AG09319 (cell line): ENCODE results near the gene GYPE.
"Not testable (repeated sequence)": the region's sequence is repeated elsewhere in the genome, so short reads cannot be mapped to it uniquely, and the experiment has no call there.

Experiments
- DNase-seq: peaks from one replicate; pipeline ENCODE4 v3.0.0-alpha.2; 2010; ENCODE audit warnings: low read depth; ENCODE audit errors: extremely low read depth
- TF ChIP-seq, protein P1 (sequence below): IDR thresholded peaks from 2 replicates; pipeline ENCODE4 v1.5.1; 2011; ENCODE audit warnings: low read depth, mild to moderate bottlenecking, inconsistent platforms, low read length, moderate library complexity

Gene GYPE

DNA sequence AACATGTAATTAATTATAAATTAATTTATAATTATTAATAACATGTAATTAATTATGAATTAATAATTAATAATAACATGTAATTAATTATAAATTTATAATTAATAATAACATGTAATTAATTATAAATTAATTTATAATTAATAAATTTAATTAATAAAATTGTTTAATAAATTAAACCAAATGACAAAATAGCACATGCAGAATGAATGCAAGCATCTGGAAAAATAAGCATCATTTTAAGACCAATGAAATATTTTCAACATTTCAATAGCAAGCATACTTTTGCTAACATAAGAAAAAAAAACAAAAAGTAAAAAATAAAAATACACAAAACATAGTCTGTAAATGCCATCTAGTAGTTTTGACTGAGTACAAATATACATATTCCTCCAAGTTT lies 21.8 kb downstream of the GYPE start:
- TF ChIP-seq, protein P1, sequence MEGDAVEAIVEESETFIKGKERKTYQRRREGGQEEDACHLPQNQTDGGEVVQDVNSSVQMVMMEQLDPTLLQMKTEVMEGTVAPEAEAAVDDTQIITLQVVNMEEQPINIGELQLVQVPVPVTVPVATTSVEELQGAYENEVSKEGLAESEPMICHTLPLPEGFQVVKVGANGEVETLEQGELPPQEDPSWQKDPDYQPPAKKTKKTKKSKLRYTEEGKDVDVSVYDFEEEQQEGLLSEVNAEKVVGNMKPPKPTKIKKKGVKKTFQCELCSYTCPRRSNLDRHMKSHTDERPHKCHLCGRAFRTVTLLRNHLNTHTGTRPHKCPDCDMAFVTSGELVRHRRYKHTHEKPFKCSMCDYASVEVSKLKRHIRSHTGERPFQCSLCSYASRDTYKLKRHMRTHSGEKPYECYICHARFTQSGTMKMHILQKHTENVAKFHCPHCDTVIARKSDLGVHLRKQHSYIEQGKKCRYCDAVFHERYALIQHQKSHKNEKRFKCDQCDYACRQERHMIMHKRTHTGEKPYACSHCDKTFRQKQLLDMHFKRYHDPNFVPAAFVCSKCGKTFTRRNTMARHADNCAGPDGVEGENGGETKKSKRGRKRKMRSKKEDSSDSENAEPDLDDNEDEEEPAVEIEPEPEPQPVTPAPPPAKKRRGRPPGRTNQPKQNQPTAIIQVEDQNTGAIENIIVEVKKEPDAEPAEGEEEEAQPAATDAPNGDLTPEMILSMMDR: no peak
- DNase-seq: no peak

DNA sequence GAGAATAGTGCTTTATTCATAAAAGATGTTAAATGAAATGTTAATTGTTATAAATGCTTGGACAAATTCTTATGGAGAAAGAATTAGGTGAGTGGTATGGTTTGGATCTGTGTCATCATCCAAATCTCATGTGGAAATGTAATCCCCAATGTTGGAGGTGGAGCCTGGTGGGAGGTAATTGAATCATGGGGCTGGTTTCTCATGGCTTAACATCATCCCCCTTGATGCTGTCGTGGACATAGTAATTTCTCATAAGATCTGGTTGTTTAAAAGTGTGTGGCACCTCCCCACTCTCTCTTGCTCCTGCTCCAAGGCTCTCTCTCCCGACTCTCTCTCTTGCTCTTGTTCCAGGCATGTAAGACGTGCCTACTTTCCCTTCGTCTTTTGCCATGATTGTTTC lies 22.5 kb downstream of the GYPE start:
- TF ChIP-seq, protein P1: no peak
- DNase-seq: no peak

DNA sequence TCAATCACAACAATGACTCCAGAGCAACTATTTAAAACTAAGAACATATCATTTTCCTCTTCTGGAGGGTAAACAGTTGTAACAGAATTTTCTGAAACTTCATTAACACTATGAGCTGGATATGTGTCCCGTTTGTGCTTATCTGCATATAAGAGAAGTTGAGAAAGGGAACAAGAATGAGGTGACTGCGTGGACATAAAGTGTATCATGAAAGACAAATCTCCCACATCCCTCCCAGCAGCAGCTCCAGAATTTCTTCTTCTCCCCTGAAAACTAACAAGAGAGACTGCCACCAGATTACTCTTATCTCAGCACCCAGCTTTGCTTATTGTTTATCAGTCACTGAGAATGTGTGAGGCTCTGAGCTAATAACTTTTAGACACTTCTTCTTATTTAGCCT lies 25.8 kb downstream of the GYPE start:
- DNase-seq: not testable (repeated sequence)

DNA sequence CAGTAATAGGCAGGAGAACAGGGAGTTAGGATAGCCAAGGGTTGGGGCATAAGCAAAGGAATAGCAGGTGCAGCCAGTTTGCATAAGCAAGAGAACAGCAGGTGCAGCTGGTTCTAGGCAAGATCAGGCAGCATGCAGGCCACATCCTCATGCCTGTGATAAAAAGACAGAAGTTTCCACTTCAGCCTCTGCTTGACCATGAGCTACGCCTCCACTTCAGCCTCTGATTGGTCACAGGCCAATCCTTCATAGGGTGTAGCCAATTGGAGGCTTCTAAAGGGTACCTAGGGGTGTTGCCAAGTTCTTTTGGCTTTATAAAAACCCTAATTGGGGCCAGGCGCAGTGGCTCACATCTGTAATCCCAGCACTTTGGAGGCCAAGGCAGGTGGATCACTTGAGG lies 30.0 kb downstream of the GYPE start:
- not testable (repeated sequence) for DNase-seq

DNA sequence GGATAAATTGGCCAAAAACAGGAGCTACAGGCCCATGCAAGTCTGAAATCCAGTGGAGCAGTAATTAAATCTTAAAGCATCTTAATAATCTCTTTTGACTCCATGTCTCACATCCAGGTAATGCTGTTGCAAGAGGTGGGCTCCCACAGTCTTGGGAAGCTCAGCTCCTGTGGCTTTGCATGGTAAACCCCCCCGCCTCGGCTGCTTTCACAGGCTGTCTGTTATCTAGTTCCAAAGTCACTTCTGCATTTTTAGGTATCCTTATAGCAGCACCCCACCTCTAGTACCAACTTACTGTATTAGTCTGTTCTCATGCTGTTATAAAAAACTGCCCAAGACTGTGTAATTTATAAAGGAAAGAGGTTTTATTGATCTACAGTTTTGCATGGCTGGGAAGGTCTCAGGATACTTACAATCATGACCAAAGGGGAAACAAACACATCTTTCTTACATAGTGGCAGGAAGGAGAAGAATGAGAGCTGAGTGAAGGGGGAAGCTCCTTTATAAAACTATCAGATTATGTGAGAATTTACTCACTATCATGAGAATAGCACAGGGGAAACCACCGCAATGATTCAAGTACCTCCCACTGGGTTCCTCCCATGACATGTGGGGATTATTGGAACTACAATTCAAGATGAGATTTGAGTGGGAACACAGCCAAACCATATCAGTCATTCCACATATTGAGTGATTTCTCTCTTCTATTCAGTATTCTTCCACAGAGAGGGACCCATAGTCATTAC lies 34.7 kb downstream of the GYPE start:
- DNase-seq: not testable (repeated sequence)

DNA sequence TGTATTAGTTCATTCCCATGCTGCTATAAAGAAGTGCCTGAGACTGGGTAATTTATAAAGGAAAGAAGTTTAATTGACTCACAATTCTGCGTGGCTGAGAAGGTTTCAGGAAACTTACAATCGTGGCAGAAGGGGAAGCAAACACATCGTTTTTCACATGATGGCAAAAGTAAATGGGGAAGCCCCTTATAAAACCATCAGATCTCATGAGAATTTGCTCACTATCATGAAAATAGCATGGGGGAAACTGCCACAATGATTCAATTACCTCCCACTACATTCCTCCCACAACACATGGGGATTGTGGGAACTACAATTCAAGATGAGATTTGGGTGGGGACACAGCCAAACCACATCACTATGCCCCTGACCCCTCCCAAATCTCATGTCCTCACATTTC lies 35.4 kb downstream of the GYPE start:
- DNase-seq: not testable (repeated sequence)

DNA sequence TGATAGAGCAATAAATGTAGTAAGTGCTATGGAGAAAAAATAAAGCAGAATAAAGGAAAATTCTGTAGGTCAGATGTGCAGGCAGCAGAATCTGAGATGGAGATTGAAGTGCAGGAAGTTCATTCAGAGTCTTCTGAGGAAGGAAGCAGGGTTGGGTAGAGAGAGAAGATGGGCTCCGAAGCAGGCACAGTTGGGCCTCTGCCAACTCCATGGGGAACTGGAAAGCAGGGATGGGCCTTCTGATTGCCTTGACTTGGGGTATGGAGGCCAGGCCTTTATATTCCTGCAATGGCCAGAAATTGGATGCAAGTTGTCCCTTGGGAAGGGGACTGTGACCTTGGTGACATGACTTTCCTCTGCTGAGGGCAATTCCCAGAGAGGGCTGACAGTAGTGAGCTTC lies 42.6 kb downstream of the GYPE start:
- not testable (repeated sequence) for DNase-seq

DNA sequence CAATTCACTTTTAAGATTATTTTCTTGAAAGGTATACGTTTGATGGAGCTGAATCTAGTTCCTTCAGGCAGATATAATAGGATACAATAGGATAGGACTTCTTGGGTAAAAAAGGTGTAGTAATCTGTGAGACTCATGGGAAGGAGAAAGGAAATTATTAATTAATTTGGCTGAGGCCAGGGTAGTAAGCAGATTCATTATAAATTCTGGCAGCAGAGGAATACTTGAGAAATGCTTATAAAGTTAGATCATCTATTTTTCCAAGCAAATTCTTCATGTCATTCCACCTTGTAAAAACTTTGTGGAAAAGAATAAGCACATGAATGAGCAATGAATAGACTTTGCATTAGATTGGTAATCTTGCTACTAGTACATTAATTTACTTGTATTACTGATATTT lies 46.9 kb downstream of the GYPE start:
- DNase-seq: no peak
- TF ChIP-seq, protein P1: no peak

DNA sequence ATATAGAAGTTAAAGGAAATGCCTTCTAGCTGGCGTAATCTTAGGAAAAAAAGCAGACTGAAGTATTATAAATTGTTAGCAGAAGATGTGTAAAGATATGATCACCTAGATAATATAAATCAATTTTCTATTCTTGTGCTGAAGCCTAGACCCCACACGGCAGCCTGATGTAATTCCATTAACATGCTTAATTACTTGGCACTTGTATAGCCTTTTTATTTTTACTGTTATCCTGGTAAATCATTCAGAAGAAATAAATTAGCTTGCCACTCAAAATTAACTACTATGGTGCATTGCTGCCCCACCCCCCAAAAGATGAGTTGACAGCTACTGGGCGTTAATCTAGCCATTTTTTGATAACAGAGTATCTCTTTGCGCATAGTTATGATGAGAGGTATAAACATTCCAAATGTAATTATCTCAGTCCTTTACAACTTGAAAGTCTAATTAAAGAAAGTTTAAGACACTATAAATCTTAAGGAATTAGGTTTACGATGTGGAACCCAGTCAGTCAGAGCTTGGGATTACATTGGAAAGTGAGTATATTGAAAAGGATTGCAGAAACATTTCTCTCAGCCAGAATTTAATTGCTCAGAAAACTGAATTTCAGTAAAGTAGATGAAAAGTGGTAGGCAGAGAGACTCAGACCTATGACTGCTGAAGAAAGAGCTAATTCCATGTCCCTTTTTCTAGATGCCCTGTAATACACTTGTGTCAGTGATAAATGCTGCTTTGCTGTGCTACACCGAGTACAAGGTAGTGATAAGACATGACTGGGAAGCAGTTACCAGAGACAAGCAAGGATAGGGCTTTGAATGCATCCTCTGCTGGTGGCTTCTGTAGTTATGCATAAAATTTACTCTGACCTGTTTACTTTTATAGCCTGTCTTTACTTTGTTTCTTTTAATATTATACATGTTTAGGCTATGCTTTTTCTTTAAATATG lies 47.7 kb downstream of the GYPE start:
- DNase-seq: not testable (repeated sequence)

DNA sequence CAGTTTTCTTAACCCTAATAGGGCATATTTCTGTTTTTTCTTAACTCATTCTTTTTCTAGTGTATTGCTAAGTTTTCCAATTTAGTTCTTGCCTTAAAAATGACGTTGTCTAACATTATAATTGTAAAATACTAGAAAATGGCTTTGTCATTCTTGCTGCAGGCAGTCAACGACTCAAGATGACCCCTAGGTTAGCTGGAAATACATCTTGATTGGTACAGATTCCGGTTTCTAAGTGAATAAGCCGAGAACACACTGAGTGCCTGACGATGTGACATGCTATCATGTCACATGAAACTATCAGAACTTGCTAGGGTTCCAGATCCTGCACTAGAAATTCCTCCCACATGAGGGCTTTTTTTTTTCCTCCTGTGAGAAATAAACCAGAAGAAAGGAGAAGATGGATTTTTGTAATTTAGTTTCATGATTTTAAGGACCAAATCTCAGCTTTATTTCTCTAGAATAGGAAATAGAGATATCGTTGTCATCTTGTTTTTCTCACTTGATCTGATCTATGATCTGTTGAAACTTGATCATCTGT lies 49.3 kb downstream of the GYPE start:
- not testable (repeated sequence) for DNase-seq

DNA sequence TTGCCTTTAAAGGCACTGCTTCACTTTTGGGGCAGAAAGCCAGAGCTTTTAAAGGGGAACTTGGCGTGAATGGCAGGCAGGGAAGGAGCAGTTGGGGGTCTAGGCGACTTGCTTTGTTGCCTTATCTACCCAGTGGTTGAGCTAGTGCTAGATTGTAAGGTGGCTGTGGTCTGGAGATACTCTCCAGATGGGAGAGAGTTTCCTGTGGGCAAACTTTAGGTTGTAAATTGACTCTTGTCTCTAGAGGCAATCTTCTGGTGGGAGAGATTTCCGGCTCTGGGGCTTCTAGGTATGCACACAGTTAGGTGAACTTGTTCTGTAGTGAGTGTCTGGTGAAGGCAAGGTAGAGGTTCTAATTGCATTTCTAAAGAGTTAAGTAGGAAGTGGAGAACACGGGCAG lies 50.7 kb downstream of the GYPE start:
- not testable (repeated sequence) for DNase-seq

DNA sequence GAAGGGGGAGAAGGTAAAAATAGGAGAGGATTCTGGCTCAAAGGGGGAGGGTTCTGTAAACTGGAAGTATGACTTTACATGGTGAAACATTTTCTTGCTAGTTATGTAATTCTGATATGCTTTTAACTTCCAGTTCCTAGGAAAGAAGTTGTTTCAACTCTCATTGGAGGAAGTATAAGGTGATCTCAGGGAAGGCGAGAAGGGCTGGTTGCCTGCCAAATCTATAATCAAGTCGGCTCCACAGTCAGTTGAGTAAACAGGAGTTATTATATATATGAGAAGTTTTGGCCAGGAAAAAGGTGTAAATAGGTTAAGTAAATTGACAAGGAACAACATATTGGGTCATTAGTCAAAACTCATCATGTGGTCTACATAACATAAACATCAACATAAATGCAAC lies 56.1 kb downstream of the GYPE start:
- not testable (repeated sequence) for DNase-seq

DNA sequence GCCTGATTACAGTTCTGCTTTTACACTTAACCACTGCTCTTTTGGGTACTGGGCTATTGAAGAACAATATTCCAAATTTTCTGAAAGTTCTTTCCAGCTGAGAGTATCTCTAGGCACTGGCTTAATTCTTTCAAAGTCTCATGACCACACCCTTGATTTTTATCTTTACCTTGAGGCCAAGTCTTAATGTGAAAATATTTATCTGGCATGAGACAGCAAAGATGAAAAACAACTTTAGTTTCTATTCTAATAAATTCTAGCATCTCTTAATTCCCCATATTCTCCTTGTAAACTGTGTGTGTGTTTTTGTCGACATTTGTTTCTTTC lies 61.9 kb downstream of the GYPE start:
- DNase-seq: not testable (repeated sequence)

DNA sequence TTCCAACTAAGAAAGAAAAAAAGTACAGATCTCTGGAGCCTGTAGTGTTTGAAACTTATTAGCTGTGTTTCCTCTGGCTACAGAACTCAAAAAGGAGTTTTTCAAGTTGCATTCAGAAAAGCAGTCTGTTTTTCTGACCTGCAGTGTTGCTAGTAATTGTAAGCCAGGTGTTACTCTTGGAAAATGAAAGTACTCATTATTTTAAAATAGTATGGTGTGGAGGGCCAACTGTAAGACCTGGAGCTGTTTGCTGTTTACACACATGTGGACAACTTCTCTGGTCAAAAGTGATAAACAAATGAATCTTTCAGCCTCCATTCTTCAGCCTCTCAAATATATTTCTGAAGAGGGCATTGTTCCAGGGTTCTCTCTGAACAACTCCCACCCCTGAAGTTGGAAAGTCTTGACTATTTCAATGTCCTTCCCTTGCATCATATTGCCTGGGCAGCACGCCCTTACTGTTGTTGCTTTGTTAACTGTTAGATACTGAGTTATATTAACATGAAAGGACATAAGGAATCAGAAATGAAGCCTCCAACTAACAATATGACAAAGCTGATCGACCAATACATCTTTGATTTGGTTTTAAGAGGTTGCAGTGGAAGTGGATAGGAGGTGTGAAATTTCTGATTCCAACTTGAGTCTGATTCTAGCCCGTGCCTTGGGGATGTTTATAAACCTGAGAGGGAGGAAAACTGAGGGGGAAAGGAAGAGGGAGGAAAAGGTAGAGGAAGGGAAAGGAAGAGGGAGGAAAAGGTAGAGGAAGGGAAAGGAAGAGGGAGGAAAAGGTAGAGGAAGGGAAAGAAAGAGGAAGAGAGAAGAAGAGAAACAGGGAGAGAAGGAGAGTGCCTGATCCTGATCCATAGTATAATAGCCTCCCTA lies 62.5 kb downstream of the GYPE start:
- DNase-seq: not testable (repeated sequence)

DNA sequence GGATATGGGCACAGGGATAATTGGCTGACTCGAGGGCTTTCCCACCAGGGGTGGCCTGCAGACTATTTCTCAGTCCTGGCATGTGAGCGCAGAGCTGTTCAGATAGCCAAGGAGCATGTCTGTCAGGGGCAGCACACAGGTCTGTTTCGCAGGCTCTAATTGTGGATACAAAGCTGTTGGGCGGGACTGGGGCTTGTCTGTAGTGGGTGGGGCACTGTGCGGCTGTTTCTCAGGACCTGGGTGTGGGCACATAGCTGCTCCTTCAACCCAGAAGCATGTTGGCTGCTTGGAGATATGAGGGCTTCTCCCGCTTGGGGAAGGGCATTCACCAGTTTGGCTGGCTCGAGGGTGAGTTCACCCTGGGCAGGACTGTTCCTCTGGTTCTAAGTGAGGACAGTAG lies 65.9 kb downstream of the GYPE start:
- DNase-seq: not testable (repeated sequence)

DNA sequence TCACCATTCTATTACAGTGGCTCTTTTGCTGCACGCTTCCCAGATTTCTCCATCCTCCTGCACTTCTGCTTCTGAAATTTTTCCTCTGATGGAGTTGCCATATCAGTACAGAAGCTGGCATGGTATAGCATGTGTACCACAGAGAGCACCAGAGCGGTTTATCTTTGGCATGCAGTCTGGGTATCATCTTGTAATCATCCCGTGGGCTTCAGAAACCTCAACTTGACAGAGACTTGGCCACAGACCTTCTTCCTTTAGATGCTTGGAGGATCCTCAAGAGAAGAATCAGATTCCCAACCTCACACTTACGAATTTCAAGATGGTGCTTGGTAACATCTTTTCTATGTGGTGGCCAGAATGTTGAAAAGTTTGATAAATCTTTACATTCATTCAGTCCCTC lies 71.2 kb downstream of the GYPE start:
- not testable (repeated sequence) for DNase-seq
